Parathyroid adenoma (tissue), 2 donors: ENCODE measurements around the gene REEP1.

ENCODE experiments used
- H2AFZ ChIP-seq: fragments of 300-600 bp; sonication (generic); one replicate; pipeline ENCODE4 v1.7.0; 2017; ENCODE audit warnings: antibody characterized with exemption, mild to moderate bottlenecking
- H3K27ac ChIP-seq: fragments of 300-600 bp; sonication (generic); one replicate; pipeline ENCODE4 v1.7.0; 2017
- H3K27me3 ChIP-seq: fragments of 300-600 bp; sonication (generic); one replicate; pipeline ENCODE4 v1.7.0; 2017; ENCODE audit warnings: low read length; ENCODE audit not compliant: control insufficient read depth, insufficient read depth
- H3K36me3 ChIP-seq: fragments of 300-600 bp; sonication (generic); one replicate; pipeline ENCODE4 v1.7.0; 2017; ENCODE audit warnings: low read length; ENCODE audit not compliant: control insufficient read depth, insufficient read depth
- H3K4me1 ChIP-seq: fragments of 300-600 bp; sonication (generic); one replicate; pipeline ENCODE4 v1.7.0; 2017; ENCODE audit warnings: control low read depth
- H3K4me2 ChIP-seq: fragments of 300-600 bp; sonication (generic); one replicate; pipeline ENCODE4 v1.7.0; 2017; ENCODE audit warnings: low read length
- H3K4me3 ChIP-seq: fragments of 300-600 bp; sonication (generic); one replicate; pipeline ENCODE4 v1.7.0; 2017; ENCODE audit warnings: low read depth, low read length
- H3K79me2 ChIP-seq: fragments of 300-600 bp; sonication (generic); one replicate; pipeline ENCODE4 v1.7.0; 2017; ENCODE audit warnings: control low read depth
- H3K9ac ChIP-seq: fragments of 300-600 bp; sonication (generic); one replicate; pipeline ENCODE4 v1.7.0; 2017; ENCODE audit warnings: mild to moderate bottlenecking
- H3K9me3 ChIP-seq: fragments of 300-600 bp; sonication (generic); one replicate; pipeline ENCODE4 v1.7.0; 2017; ENCODE audit warnings: low read length; ENCODE audit not compliant: control insufficient read depth
- TF ChIP-seq, protein P1 (sequence below): fragments of 300-600 bp; sonication (generic); IDR thresholded peaks from one replicate; pipeline ENCODE4 v1.7.0; 2017; ENCODE audit warnings: antibody characterized with exemption, mild to moderate bottlenecking
- donor health status: primary hyperparathyroidism.

Gene REEP1

DNA sequence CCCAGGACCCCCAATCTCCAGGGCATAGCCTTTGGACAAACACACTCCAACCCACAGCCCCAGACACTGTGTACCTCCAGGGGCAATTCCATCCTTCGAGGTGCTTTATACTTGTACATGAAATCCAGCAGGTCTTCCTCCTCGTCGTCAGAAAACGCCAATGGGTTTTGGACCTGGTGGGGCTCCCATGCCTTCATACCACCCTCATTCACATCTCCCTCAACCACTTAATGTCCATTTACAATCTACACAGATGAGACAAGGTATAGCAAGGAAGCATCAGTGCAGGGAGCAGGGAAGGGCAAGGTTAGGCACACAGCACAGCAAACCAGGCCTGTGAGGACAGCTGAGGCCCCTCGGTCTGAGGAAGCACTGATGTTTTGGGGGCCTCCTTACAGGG is 117.5 kb downstream of the REEP1 start:
- Histone ChIP-seq H3K27me3 (no peaks in the 10 kb centered on the region), H2AFZ (no peak overlapping the region), H3K4me2 (no peak overlapping the region), H3K9me3 (no peaks in the 10 kb centered on the region), H3K79me2 (no peaks in the 10 kb centered on the region), H3K36me3 (no peaks in the 10 kb centered on the region), H3K4me1 (no peaks in the 10 kb centered on the region), H3K4me3 (no peak overlapping the region), H3K27ac (no peak overlapping the region), H3K9ac (no peak overlapping the region)
- TF ChIP-seq, protein P1, sequence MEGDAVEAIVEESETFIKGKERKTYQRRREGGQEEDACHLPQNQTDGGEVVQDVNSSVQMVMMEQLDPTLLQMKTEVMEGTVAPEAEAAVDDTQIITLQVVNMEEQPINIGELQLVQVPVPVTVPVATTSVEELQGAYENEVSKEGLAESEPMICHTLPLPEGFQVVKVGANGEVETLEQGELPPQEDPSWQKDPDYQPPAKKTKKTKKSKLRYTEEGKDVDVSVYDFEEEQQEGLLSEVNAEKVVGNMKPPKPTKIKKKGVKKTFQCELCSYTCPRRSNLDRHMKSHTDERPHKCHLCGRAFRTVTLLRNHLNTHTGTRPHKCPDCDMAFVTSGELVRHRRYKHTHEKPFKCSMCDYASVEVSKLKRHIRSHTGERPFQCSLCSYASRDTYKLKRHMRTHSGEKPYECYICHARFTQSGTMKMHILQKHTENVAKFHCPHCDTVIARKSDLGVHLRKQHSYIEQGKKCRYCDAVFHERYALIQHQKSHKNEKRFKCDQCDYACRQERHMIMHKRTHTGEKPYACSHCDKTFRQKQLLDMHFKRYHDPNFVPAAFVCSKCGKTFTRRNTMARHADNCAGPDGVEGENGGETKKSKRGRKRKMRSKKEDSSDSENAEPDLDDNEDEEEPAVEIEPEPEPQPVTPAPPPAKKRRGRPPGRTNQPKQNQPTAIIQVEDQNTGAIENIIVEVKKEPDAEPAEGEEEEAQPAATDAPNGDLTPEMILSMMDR: no peak

DNA sequence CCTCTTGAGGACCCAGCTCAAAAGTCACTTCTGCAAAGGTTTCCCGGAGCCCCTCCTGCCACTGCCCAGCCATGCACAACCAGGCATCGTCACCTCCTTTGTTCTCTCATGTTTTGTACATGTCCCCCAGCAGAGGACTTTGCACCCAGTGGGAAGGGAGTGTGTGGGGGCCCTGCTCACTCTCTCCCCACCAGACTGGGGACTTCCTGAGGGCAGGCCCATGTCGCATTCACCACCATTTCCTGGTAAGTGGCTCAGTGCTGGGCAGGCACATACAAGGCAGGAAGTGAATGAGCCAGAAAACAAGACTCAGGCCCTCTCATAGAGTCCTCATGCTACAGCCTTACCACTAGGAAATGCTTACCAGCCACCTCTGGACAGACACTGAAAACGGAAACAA is 119.3 kb downstream of the REEP1 start:
- Histone ChIP-seq H3K79me2 (no peaks in the 10 kb centered on the region), H3K4me2 (no peak overlapping the region), H2AFZ (no peak overlapping the region), H3K4me3 (no peak overlapping the region), H3K27ac (no peak overlapping the region), H3K9ac (no peak overlapping the region), H3K27me3 (no peaks in the 10 kb centered on the region), H3K9me3 (no peaks in the 10 kb centered on the region), H3K36me3 (no peaks in the 10 kb centered on the region), H3K4me1 (no peaks in the 10 kb centered on the region)
- TF ChIP-seq, protein P1: no peak

DNA sequence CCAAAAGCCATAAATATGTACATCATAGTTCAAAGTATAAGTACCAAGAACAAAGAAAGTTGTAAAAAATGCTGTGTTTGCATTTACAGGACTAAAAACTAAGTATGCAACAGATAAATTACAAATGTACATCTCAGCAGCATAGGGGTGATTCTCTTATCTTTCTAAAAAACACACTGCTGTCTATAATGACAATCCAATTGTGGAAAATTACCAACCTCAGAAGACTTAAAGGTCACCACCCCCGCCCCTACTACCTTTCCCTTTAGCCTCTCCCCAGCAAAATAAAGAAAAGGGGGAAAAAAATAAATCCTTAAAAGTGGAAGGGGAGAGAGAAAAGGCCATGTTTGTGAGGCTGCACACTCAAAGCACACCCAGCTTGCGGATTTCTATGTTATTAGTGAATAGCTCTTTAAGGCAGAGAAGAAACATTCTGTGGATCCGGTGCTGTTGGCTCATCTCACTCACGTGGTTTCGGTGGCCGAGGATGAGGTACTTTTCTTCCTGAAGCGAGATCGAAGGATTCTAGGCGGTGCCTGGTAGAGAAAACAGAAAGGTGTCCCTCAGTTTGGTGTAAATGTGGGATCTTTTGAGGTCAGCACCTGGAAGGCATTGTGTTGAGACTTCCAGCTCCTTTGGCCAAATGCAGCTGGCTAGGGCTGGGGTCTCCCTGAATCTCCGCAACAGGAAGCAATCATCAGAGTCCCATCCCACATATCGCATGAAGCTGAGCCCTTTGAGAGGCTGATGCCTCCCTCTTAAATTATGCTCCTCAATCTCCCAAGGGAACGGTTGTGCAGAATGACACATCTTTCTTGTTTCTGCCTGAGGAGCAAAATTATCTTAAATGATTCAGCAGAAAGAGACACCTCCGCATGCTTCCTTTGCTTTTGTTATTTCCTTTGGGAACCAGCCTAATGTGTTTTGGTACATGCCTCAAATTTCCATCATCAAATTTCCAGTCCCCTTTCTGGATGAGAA is 120.6 kb downstream of the REEP1 start:
- H3K9ac ChIP-seq: no peak overlapping the region
- no peaks in the 10 kb centered on the region for H3K27me3 ChIP-seq
- no peaks in the 10 kb centered on the region for H3K9me3 ChIP-seq
- H3K79me2 ChIP-seq: no peaks in the 10 kb centered on the region
- no peak overlapping the region for H3K27ac ChIP-seq
- H3K4me2 ChIP-seq: peak overlapping the region; percentile 2
- no peaks in the 10 kb centered on the region for H3K4me1 ChIP-seq
- no peaks in the 10 kb centered on the region for H3K36me3 ChIP-seq
- TF ChIP-seq, protein P1: no peak
- H3K4me3 ChIP-seq: no peak overlapping the region
- no peak overlapping the region for H2AFZ ChIP-seq

DNA sequence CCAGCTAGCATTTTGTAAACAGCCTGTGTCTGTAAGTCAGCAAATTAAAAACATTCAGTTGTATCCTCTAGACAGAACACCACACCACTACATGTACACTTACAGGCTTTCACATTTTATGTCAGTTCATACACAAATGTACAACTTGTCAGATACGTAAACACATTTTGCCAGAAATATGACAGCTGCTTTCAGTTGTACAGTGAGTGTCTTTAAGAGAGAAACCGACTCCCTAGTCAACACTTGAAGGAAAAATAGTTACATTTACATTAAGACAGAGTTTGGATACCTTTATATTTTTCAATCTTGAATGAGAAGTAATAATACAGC is 123.0 kb downstream of the REEP1 start:
- Histone ChIP-seq H2AFZ (no peak overlapping the region), H3K27me3 (no peaks in the 10 kb centered on the region), H3K36me3 (no peaks in the 10 kb centered on the region), H3K4me2 (no peak overlapping the region), H3K4me1 (no peaks in the 10 kb centered on the region), H3K79me2 (no peaks in the 10 kb centered on the region), H3K4me3 (no peak overlapping the region), H3K27ac (no peak overlapping the region), H3K9ac (no peak overlapping the region), H3K9me3 (no peaks in the 10 kb centered on the region)
- TF ChIP-seq, protein P1: no peak
